GM12891 (cell line): Measurements from ENCODE around the gene TNKS2.

Experiments used
- DNase-seq: peaks from one replicate; pipeline ENCODE4 v3.0.0; 2011; ENCODE audit warnings: low spot score; ENCODE audit not compliant: insufficient read length
- FAIRE-seq: peaks from 2 replicates; lab custom pipeline; 2011; peaks lifted over from hg19 to GRCh38; lab: Jason Lieb, UNC
- PAX5 ChIP-seq: IDR thresholded peaks from 2 replicates; pipeline ENCODE4 v1.6.1; 2011; ENCODE audit warnings: low read length, moderate library complexity, mild to moderate bottlenecking; ENCODE audit not compliant: insufficient read depth, severe bottlenecking
- POLR2A ChIP-seq: IDR thresholded peaks from 2 replicates; pipeline ENCODE4 v1.6.1; 2011; ENCODE audit warnings: low read depth, low read length, control low read depth
- POLR2AphosphoS5 ChIP-seq: IDR thresholded peaks from 2 replicates; pipeline ENCODE4 v1.6.1; 2011; ENCODE audit warnings: low read depth, low read length, control low read depth
- POU2F2 ChIP-seq: IDR thresholded peaks from 2 replicates; pipeline ENCODE4 v1.6.1; 2011; ENCODE audit warnings: low read depth, mild to moderate bottlenecking, control low read depth, low read length, moderate library complexity
- SPI1 ChIP-seq: IDR thresholded peaks from 2 replicates; pipeline ENCODE4 v1.6.1; 2011; ENCODE audit warnings: low read depth, low read length, control low read depth
- TAF1 ChIP-seq: IDR thresholded peaks from 2 replicates; pipeline ENCODE4 v1.6.1; 2011; ENCODE audit warnings: low read depth, low read length, control low read depth

TNKS2 gene

DNA sequence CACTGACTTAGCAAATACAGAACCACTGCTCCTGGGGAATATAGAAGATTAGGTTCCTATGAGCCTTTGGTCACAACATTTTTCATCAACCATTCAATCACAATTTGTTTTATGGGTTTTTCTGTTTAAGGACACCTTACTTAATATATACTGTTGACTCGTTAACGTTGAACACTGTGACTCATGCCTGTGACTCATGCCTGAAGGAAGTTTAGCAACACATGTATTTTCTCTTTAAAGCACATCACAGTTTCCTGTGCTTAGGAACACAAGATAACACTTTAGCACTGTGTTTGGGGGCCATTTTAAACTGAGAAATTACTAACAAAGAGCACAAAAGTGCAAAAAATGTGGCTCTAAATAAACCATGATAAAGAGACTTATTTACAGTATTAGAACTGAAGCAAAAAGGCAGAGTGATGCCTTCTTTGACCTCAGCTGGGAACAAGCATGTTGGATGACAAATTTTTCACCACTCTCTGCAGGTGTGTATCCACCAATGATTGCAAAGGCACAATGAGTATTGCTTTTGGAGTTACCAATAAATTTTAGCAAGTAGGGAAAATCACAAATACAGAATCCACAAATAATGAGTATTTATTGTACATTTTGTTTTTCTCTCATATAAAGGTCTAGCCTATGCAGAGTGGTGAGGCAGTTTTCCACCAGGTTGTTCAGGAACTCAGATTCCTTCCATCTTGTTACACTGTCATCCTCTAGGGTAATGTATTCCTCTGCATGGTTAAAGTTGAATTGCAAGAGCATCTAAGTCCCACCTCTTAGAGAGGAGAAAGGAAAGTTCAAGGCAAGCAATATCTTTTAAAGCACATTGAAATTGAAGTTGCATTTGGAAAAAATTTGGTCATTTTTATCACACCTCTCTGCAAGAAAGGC lies 103.8 kb downstream of the TNKS2 start:
- TF ChIP-seq TAF1 (no peak), POLR2AphosphoS5 (no peak), POLR2A (no peak), PAX5 (no peak), POU2F2 (no peak)
- no peak for FAIRE-seq
- no peak for DNase-seq

DNA sequence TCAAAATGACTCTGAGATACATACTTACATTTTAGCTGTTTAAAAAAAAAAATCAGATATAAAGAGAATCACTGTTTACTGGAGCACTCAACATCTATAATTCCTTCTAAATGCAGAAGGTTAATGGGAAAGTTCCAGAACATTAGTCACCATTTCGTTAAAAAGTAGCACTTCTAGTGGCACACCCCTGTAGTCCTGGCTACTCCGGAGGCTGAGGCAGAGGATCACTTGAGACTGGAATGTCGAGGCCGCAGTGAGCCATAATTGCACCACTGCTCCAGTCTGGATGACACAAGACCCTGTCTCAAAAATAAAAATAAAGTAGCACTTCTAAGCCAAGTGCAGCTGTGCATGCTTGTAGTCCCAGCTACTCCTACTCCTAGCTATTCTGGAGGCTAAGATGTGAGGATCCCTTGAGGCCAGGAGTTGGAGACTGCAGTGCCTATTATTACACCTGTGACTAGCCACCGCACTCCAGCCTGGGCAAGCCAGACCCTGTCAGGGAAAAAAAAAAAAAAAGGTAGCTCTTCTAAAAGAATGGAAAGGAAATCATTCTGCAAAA lies 108.9 kb downstream of the TNKS2 start:
- FAIRE-seq: no peak
- TF ChIP-seq POU2F2 (no peak), SPI1 (no peak), PAX5 (no peak), POLR2A (no peak), POLR2AphosphoS5 (no peak), TAF1 (no peak)
- no peak for DNase-seq

DNA sequence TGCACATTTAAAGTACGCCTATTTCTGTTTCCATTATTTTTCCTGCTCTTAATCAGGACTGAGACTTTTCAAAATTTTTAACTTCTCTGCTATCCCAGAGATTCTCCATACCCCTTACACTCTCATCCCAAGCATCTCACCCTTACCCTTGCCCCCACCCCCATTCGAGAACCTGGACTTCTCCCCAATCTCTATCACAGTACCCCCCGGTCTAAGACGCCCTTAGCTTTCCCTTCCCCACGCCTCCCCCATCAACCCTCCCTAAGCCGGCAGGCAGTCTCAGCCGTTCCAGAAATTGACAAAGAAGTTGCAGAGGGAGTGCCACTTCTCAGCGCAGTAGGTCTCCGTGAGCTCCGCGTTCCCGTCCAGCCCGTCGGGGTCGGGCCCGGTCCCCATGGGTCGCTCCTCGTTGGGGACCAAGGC lies 109.7 kb downstream of the TNKS2 start:
- FAIRE-seq (no peak), DNase-seq (no peak)
- no peak for TF ChIP-seq PAX5
- TF ChIP-seq TAF1: no peak
- no peak for TF ChIP-seq POU2F2
- no peak for TF ChIP-seq SPI1
- TF ChIP-seq POLR2A: no peak
- TF ChIP-seq POLR2AphosphoS5: no peak

DNA sequence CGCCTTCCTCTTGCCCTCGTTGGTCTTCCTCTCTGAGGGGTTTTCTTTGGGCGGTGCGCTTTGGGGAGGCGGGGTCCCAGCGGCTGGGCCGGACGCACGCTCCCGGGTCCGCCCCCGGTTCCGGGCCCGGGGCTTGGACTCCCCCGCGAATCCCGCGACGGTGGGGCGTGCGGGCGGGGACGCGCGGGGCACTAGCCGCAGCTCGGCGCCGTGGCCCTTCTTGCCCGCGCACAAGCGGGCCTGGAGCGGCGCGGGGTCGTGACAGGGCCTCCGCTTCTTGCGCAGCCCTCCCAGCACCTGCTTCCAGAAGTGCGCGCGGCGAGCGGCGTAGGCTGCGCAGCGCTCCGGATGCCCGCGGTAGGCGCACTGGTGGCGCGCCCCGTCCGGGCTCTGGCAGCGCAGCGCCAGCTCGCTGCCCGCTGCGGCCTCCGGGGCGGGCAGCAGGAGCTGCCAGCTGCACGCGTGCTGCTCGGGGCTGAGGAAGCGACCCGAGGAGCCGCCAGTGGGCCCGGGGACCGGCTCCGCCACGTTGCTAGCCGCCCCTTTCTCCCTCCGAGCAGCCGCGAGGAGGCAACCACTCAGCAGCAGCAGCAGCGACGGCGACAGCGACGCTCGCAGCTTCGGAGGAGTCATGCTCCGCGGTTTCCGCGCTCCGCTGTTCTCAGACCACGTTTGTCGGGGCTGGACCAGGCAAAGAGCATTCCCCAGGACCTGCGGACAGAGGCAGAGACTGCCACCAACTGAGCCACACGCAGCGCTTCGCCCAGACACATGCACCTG lies 110.3 kb downstream of the TNKS2 start:
- DNase-seq: peak; percentile 73
- TF ChIP-seq SPI1 (no peak), POU2F2 (no peak), PAX5 (peak; percentile 54), TAF1 (0 out of 2 replicates have a peak, but pooled peaks have one; percentile 34)
- FAIRE-seq: peak; percentile 97

DNA sequence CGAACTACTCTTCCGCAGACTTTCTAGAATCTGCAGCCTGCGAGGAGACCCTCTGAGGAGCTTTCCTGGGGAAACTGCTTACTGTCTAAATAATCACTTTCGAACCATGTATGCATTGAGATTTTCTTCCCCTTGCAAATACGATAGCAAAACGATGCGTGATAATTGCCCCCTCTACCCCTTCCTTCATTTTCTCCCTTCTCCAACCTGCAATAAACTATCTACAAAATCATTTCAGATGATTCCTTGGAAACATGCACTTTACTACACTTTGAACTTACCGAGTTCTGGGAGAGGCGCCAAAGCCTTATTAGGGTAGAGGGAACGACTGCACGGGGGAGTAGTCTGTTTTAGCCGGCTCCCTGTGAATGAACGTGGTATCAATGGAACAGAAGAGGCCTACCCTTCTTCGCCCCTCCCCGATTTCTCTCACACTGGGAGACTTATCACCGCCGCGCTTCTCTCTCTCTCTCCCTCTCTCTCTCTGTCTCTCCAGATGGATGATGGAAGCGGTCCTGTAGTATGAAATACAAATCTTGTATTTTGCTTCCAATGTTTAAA lies 111.0 kb downstream of the TNKS2 start, which contains the start of gene FGFBP3:
Gene FGFBP3 (minus strand): TSS at position 370 of the 561 bp plus-strand sequence. CDS start 517 bp downstream, outside the sequence.
- DNase-seq (no peak), FAIRE-seq (no peak)
- TF ChIP-seq POLR2AphosphoS5: no peak
- TF ChIP-seq PAX5: no peak
- no peak for TF ChIP-seq POLR2A
- TF ChIP-seq POU2F2: no peak
- TF ChIP-seq SPI1: no peak
- TF ChIP-seq TAF1: no peak

DNA sequence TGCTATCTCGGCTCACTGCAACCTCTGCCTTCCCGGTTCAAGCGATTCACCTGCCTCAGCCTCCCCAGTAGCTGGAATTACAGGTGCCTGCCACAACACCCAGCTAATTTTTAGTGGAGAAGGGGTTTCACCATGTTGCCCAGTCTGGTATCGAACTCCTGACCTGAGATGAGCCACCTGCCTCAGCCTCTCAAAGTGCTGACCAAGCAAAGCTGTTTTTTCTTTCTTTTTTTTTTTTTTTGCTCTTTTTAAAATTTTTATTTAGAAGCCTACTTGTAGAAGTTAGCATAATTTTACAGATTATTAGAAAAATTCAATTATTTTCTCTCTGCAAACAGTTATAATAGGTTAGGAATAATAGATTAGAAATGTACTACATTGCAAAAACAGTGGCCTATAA lies 112.2 kb downstream of the TNKS2 start:
- TF ChIP-seq SPI1: no peak
- TF ChIP-seq POU2F2: no peak
- DNase-seq (no peak), FAIRE-seq (no peak)
